ENCODE measurements around the gene SH3RF3. TPM values are rescaled to one million over a fixed set of nuclear protein-coding genes. Genes with fewer than 3 reads are reported as not detected.
A peak's percentile ranks its signal among the peaks of the same experiment; 100 is the strongest.

Gene SH3RF3
- total RNA-seq, 1 donor from 2014 or later = 1.7 TPM

DNA sequence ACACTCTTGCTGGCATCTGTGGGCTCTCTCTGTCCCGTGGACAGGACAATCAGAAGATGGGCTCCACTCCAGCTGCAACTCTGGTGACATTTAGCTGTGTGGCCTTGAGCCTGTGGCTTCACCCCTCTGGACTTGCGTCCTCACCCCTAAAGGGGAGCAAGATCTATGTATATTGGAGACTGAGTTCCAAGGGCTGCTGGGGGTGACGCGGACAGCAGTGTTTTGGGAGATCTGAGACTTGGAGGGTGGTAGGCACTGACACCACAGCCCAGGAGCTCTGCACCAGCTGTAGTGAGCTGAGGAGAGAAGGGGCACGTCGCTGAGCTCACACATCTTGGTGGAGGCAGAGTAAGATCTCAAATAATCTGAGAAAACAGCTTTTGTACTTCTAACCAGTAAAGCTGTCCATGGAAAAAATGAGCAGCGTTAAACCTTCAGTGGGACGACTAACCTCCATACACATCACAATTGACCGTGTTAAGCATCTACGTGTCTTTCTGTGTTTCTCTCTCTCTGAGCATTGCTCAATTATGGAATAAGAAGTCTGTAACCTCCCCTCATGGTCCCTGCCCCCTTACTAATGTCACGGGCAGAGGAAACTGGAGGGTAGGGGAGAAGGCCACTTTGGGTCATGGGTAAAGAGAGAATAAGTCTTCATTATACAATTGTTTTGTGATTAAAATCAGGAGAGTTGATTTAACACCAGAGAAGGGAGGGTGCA is 85.8 kb downstream of the SH3RF3 start:
- Mint-ChIP-seq H3K27me3 (ENCODE audit: unreplicated experiment) (peaks cover 6% of the 10 kb centered on the region), H3K36me3 (ENCODE audit: unreplicated experiment) (no peaks in the 10 kb centered on the region), H3K27ac (ENCODE audit: unreplicated experiment) (no peak overlapping the region), H3K4me3 (ENCODE audit: unreplicated experiment) (peak overlapping the region; percentile 53), H3K9me3 (ENCODE audit: unreplicated experiment) (no peaks in the 10 kb centered on the region), H3K4me1 (ENCODE audit: low read depth, unreplicated experiment) (peaks cover 6% of the 10 kb centered on the region)
- no peak for DNase-seq
- TF ChIP-seq, protein P1, sequence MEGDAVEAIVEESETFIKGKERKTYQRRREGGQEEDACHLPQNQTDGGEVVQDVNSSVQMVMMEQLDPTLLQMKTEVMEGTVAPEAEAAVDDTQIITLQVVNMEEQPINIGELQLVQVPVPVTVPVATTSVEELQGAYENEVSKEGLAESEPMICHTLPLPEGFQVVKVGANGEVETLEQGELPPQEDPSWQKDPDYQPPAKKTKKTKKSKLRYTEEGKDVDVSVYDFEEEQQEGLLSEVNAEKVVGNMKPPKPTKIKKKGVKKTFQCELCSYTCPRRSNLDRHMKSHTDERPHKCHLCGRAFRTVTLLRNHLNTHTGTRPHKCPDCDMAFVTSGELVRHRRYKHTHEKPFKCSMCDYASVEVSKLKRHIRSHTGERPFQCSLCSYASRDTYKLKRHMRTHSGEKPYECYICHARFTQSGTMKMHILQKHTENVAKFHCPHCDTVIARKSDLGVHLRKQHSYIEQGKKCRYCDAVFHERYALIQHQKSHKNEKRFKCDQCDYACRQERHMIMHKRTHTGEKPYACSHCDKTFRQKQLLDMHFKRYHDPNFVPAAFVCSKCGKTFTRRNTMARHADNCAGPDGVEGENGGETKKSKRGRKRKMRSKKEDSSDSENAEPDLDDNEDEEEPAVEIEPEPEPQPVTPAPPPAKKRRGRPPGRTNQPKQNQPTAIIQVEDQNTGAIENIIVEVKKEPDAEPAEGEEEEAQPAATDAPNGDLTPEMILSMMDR (IDR thresholded peaks at IDR 0.05; ENCODE audit: partially characterized antibody, unreplicated experiment) = no peak

DNA sequence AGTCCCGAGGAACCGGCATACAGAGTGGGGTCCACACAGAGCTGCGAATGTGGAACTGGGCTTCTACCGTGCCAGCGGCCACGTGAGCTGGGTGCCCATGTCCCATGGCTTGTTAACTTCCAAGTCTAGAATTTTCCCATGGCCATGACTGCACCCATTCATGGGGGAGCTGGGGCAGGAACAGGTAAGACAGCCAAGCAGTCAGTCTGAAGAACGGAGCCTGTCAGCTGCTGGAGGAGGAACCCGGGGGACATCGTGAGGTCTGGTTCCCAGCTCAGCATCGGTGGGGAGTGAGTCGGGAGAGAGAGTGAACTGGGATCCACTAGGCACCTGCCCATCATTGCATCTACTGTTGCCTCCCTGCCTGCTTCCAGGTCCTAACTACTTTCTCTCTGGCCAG is 86.9 kb downstream of the SH3RF3 start:
- H3K36me3 Mint-ChIP-seq (ENCODE audit: unreplicated experiment) = no peaks in the 10 kb centered on the region
- H3K4me1 Mint-ChIP-seq (ENCODE audit: low read depth, unreplicated experiment) = peaks cover 5% of the 10 kb centered on the region
- no peaks in the 10 kb centered on the region for H3K9me3 Mint-ChIP-seq (ENCODE audit: unreplicated experiment)
- H3K27me3 Mint-ChIP-seq (ENCODE audit: unreplicated experiment) = peaks cover 6% of the 10 kb centered on the region
- no peak overlapping the region for H3K27ac Mint-ChIP-seq (ENCODE audit: unreplicated experiment)
- no peak for DNase-seq
- TF ChIP-seq, protein P1 (IDR thresholded peaks at IDR 0.05; ENCODE audit: partially characterized antibody, unreplicated experiment) = no peak
- H3K4me3 Mint-ChIP-seq (ENCODE audit: unreplicated experiment) = no peak overlapping the region

DNA sequence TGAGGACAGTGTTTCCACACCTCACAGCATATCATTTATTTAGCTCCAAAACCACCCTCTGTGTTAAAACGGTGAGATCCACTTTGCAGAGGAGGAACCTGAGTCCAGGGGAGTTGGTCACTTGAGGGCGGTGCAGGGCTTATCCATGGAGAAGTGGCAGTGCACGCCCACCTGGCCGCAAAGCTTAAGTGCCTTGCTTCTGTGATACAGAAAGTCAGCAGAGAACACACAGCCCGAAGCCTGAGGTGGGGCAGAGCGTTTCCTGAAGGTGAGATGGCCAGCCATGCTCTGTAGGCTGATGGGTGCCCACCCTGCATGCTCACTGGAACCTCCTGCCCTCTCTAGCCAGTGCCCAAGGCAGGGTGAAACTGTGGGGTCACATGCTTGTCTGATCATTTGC is 87.3 kb downstream of the SH3RF3 start:
- H3K27ac Mint-ChIP-seq (ENCODE audit: unreplicated experiment) = no peak overlapping the region
- H3K36me3 Mint-ChIP-seq (ENCODE audit: unreplicated experiment) = no peaks in the 10 kb centered on the region
- peaks cover 6% of the 10 kb centered on the region for H3K27me3 Mint-ChIP-seq (ENCODE audit: unreplicated experiment)
- no peak for DNase-seq
- peaks cover under 1% of the 10 kb centered on the region for H3K4me1 Mint-ChIP-seq (ENCODE audit: low read depth, unreplicated experiment)
- no peak overlapping the region for H3K4me3 Mint-ChIP-seq (ENCODE audit: unreplicated experiment)
- H3K9me3 Mint-ChIP-seq (ENCODE audit: unreplicated experiment) = no peaks in the 10 kb centered on the region
- TF ChIP-seq, protein P1 (IDR thresholded peaks at IDR 0.05; ENCODE audit: partially characterized antibody, unreplicated experiment) = no peak

DNA sequence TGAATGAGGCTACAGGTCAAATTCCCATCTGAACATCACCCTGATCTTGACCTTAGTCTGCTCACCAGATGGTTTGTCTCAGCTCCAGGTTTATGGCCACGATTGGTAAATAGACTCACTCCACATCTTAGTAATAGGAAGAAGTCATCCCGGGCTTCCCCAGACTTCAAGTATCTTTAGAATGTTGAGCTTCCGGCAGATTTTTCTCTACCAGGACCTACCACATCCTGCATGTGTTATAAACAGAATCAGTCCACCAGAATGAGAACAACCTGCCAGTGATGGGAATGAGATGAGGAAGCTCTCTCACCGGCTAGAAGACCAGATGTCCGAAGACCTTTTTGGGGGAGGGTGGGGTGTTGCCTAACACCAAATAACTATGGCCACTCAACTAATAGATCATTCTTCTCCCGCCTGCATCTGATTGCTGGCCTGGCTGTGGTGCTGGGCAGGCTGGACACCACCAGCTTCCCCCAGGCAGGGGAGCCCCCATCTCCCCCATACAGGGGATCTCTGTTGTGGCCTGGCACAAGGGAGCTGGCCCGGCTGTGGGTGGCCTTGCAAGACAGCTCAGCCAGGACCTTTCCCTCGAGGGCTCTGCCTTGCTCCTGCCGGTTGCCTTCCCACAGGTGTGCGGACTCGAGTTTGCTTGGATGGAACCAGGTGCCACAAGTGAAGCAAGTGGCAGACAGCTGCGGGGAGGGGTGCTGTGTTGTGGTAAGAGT is 88.5 kb downstream of the SH3RF3 start:
- no peak for DNase-seq
- H3K4me3 Mint-ChIP-seq (ENCODE audit: unreplicated experiment) = no peak overlapping the region
- H3K27ac Mint-ChIP-seq (ENCODE audit: unreplicated experiment) = no peak overlapping the region
- peaks cover 5% of the 10 kb centered on the region for H3K27me3 Mint-ChIP-seq (ENCODE audit: unreplicated experiment)
- H3K4me1 Mint-ChIP-seq (ENCODE audit: low read depth, unreplicated experiment) = no peaks in the 10 kb centered on the region
- H3K9me3 Mint-ChIP-seq (ENCODE audit: unreplicated experiment) = no peaks in the 10 kb centered on the region
- H3K36me3 Mint-ChIP-seq (ENCODE audit: unreplicated experiment) = no peaks in the 10 kb centered on the region
- TF ChIP-seq, protein P1 (IDR thresholded peaks at IDR 0.05; ENCODE audit: partially characterized antibody, unreplicated experiment) = no peak

Measured in glutamatergic neuron (in vitro differentiated cells).